Endothelial cell of umbilical vein (primary cell): ENCODE data around the gene TNFRSF4. TPM values are rescaled to one million over a fixed set of nuclear protein-coding genes. Genes with fewer than 3 reads are reported as not detected.

ENCODE experiments used
- BruUV-seq: library from RNA; stranded (reverse); fragments of 400-500 nt; replicated peaks from 2 replicates; lab custom pipeline; 2021; lab: Mats Ljungman, UMichigan
- CTCF ChIA-PET: fragments of 300-600, 350-600 bp; sonication (Branson Sonifier 250); formaldehyde crosslinking; loops from one replicate; lab custom pipeline; 2021; ENCODE audit warnings: antibody characterized with exemption, inconsistent platforms; lab: Charles Lee
- POLR2A ChIA-PET: fragments of 300-600, 350-600 bp; sonication (Branson Sonifier 250); formaldehyde crosslinking; loops from one replicate; lab custom pipeline; 2021; ENCODE audit warnings: antibody characterized with exemption, inconsistent platforms; lab: Charles Lee
- DNase-seq: peaks from one replicate; pipeline ENCODE4 v3.0.0-alpha.2; 2011; ENCODE audit warnings: low read depth, low spot score
- FAIRE-seq: peaks from 2 replicates; lab custom pipeline; 2011; peaks lifted over from hg19 to GRCh38; lab: Jason Lieb, UNC
- H2AFZ ChIP-seq: 2 replicates; pipeline ENCODE4 v1.6.0; 2012; ENCODE audit warnings: low read depth, low read length, control low read depth, inconsistent platforms
- H3K27ac ChIP-seq: 2 replicates; pipeline ENCODE4 v1.5.1; 2011; ENCODE audit warnings: low read depth, mild to moderate bottlenecking, control low read depth, low read length, moderate library complexity; ENCODE audit not compliant: insufficient read depth
- H3K27me3 ChIP-seq, 2 experiments: 2 replicates each; pipeline versions ENCODE4 v1.6.0 to v1.6.1; 2011; ENCODE audit warnings: low read length in 2 of 2, mixed read lengths in 1 of 2; ENCODE audit not compliant: control insufficient read depth in 2 of 2, insufficient read depth in 2 of 2
- H3K36me3 ChIP-seq, 2 experiments: 2 replicates in 1 of 2; 3 replicates in 1 of 2; pipeline ENCODE4 v1.5.1; 2011; ENCODE audit warnings: low read length in 2 of 2, mild to moderate bottlenecking in 1 of 2, moderate library complexity in 1 of 2; ENCODE audit not compliant: control insufficient read depth in 2 of 2, insufficient read depth in 2 of 2; ENCODE audit errors: extremely low read depth in 1 of 2
- H3K4me1 ChIP-seq: 3 replicates; pipeline ENCODE4 v1.5.1; 2011; ENCODE audit warnings: mild to moderate bottlenecking, low read length; ENCODE audit not compliant: control insufficient read depth, insufficient read depth; ENCODE audit errors: extremely low read depth
- H3K4me2 ChIP-seq: 2 replicates; pipeline ENCODE4 v1.6.1; 2011; ENCODE audit warnings: low read length, control low read depth, mixed read lengths; ENCODE audit not compliant: insufficient read depth
- H3K4me3 ChIP-seq, 3 experiments: fragments of 200-600 bp in 1 of 3; sonication (generic), shearing (Covaris generic) in 1 of 3; replicated peaks in 1 of 3; 2 replicates each; pipeline ENCODE4 v1.5.1; 2011 to 2016; ENCODE audit warnings: control low read depth in 3 of 3, low read length in 3 of 3, mild to moderate bottlenecking in 2 of 3, inconsistent platforms in 1 of 3, low read depth in 1 of 3, moderate library complexity in 1 of 3; ENCODE audit not compliant: insufficient read depth in 1 of 3
- H3K79me2 ChIP-seq: 2 replicates; pipeline ENCODE4 v1.6.0; 2012; ENCODE audit warnings: low read length, inconsistent platforms; ENCODE audit not compliant: control insufficient read depth, insufficient read depth
- H3K9ac ChIP-seq: replicated peaks from 2 replicates; pipeline ENCODE3; 2011; ENCODE audit warnings: low read length, control low read depth; ENCODE audit not compliant: insufficient read depth; ENCODE audit errors: extremely low read depth
- H3K9me1 ChIP-seq: replicated peaks from 3 replicates; pipeline ENCODE4 v1.6.0; 2011; ENCODE audit warnings: mild to moderate bottlenecking, low read length; ENCODE audit not compliant: control insufficient read depth, insufficient read depth; ENCODE audit errors: extremely low read depth
- H3K9me3 ChIP-seq: replicated peaks from 2 replicates; pipeline ENCODE4 v1.5.1; 2012; ENCODE audit warnings: low read length, inconsistent platforms; ENCODE audit not compliant: control insufficient read depth, insufficient read depth
- H4K20me1 ChIP-seq: replicated peaks from 2 replicates; pipeline ENCODE3; 2011; ENCODE audit warnings: mild to moderate bottlenecking, low read length; ENCODE audit not compliant: control insufficient read depth, insufficient read depth; ENCODE audit errors: extremely low read depth
- CTCF ChIP-seq, 2 donors: IDR thresholded peaks; 1 replicate in 1 of 2; 2 replicates in 1 of 2; pipeline ENCODE4 v1.5.1; 2011; ENCODE audit warnings: low read length in 2 of 2, mild to moderate bottlenecking in 2 of 2, moderate library complexity in 2 of 2, control low read depth in 1 of 2, inconsistent platforms in 1 of 2, low read depth in 1 of 2; ENCODE audit not compliant: insufficient read depth in 1 of 2; ENCODE audit errors: extremely low read depth in 1 of 2
- EZH2 ChIP-seq: IDR thresholded peaks from 2 replicates; pipeline ENCODE4 v1.6.1; 2012; ENCODE audit warnings: borderline replicate concordance, low read depth, mild to moderate bottlenecking, moderate library complexity, low read length, inconsistent platforms; ENCODE audit not compliant: severe bottlenecking
- FOS ChIP-seq: IDR thresholded peaks from 2 replicates; pipeline ENCODE4 v1.6.1; 2011; ENCODE audit warnings: mild to moderate bottlenecking, low read length, moderate library complexity, borderline replicate concordance; ENCODE audit not compliant: insufficient read depth
- GATA2 ChIP-seq: IDR thresholded peaks from 2 replicates; pipeline ENCODE4 v1.7.0; 2011; ENCODE audit warnings: low read depth, mild to moderate bottlenecking, moderate library complexity, mixed read lengths, low read length; ENCODE audit not compliant: insufficient read length, insufficient read depth
- JUN ChIP-seq: IDR thresholded peaks from 2 replicates; pipeline ENCODE4 v1.6.1; 2011; ENCODE audit warnings: borderline replicate concordance, low read depth; ENCODE audit not compliant: insufficient read length, insufficient read depth
- MAX ChIP-seq: IDR thresholded peaks from 2 replicates; pipeline ENCODE4 v1.6.1; 2011; ENCODE audit not compliant: insufficient read depth, insufficient read length
- MYC ChIP-seq: IDR thresholded peaks from one replicate; pipeline ENCODE4 v1.6.1; 2011; ENCODE audit warnings: mild to moderate bottlenecking, low read depth, low read length
- POLR2A ChIP-seq: IDR thresholded peaks from 2 replicates; pipeline ENCODE4 v1.6.1; 2012; ENCODE audit warnings: low read depth, mild to moderate bottlenecking, control low read depth, low read length
- POLR2AphosphoS5 ChIP-seq: IDR thresholded peaks from 2 replicates; pipeline ENCODE4 v1.6.1; 2012; ENCODE audit warnings: low read depth, mild to moderate bottlenecking, control low read depth, low read length, moderate library complexity; ENCODE audit not compliant: insufficient read depth
- dilution Hi-C: fragments of 300-500 bp; cut with MboI; formaldehyde crosslinking; loops from one replicate; pipeline ENCODE4 v1.15.0; 2019; ENCODE audit warnings: low sequenced_read_pairs; ENCODE audit not compliant: extremely low pct_ligation_motif_present
- intact Hi-C: fragments of 100-400 bp; cut with micrococcal nuclease; formaldehyde crosslinking; loops from one replicate; pipeline ENCODE4 v1.10.0; 2022
- polyA plus RNA-seq, 4 experiments: library from polyadenylated mRNA; depleted of rRNA in 3 of 4; stranded (reverse) in 3 of 4; unstranded in 1 of 4; fragments of >200 nt; gene quantifications; 2 replicates each; pipeline versions ENCODE4 v1.2.1 to v1.2.3, GENCODE V29; 2011 to 2012; ENCODE audit warnings: missing spikeins in 1 of 4
- total RNA-seq: library from RNA; stranded (reverse); gene quantifications from 2 replicates; pipeline ENCODE4 v1.2.3, GENCODE V29; 2021

TNFRSF4 gene
- total and polyA plus RNA-seq, 2 donors (not counting 3 experiments of a cell fraction or from before 2014, with no cell fraction given), result 0.55 to 1.5 TPM

GRCh38 chr1:1220197-1220596 is 6.2 kb upstream of the TNFRSF4 start:
- DNase-seq, result no peak
- no peaks in the 10 kb centered on the region for H4K20me1 ChIP-seq
- no peak overlapping the region for H3K27ac ChIP-seq
- H3K4me1 ChIP-seq, result no peaks in the 10 kb centered on the region
- H3K9ac ChIP-seq, result no peak overlapping the region
- no peak overlapping the region for H3K4me2 ChIP-seq
- H3K4me3 ChIP-seq, result no peak overlapping the region
- H3K9me1 ChIP-seq, result no peaks in the 10 kb centered on the region
- dilution Hi-C loops (no loop called here), intact Hi-C loops (no loop called here)
- H3K36me3 ChIP-seq, result peaks cover 2 to 38% of the 10 kb centered on the region in 2 experiments
- peaks cover 3% of the 10 kb centered on the region for H3K79me2 ChIP-seq
- TF ChIP-seq EZH2, result no peak
- TF ChIP-seq MYC, result no peak
- TF ChIP-seq POLR2AphosphoS5, result no peak
- TF ChIP-seq POLR2A, result no peak
- TF ChIP-seq FOS, result no peak
- no peak for TF ChIP-seq JUN
- TF ChIP-seq MAX, result no peak
- no peak for FAIRE-seq
- BruUV-seq, result no TSS peak
- CTCF ChIA-PET, result no interaction called here
- no peaks in the 10 kb centered on the region for H3K27me3 ChIP-seq
- no peak overlapping the region for H2AFZ ChIP-seq
- POLR2A ChIA-PET, result no interaction called here
- no peaks in the 10 kb centered on the region for H3K9me3 ChIP-seq

- H2AFZ ChIP-seq, result no peak overlapping the region
- TF ChIP-seq POLR2AphosphoS5 (no peak), JUN (no peak), MYC (no peak), CTCF (IDR thresholded peaks at IDR 0.05; ENCODE audit: extremely low read depth in 1 of 2, insufficient read depth in 1 of 2, low read depth in 1 of 2, low read length in 2 of 2) (no peak), GATA2 (no peak)
- no peaks in the 10 kb centered on the region for H3K9me3 ChIP-seq
- dilution Hi-C loops (no loop called here), intact Hi-C loops (no loop called here)
- H3K79me2 ChIP-seq, result no peaks in the 10 kb centered on the region
- DNase-seq (no peak), FAIRE-seq (no peak)
- ChIA-PET POLR2A (interaction anchor here (0.6 kb wide), 1 partner anchor 215 kb away, joined by 3 read pairs; no protein-coding TSS in a partner anchor), CTCF (interaction anchor here (0.5 kb wide), 1 partner anchor 232 kb away, joined by 3 read pairs; no protein-coding TSS in a partner anchor)
- no peaks in the 10 kb centered on the region for H3K9me1 ChIP-seq
- H3K36me3 ChIP-seq, result peaks cover 2 to 34% of the 10 kb centered on the region in 2 experiments
- BruUV-seq, result no TSS peak
- H3K4me2 ChIP-seq, result no peak overlapping the region
- H3K4me1 ChIP-seq, result no peaks in the 10 kb centered on the region
- no peaks in the 10 kb centered on the region for H4K20me1 ChIP-seq
- no peaks in the 10 kb centered on the region for H3K27me3 ChIP-seq
- H3K9ac ChIP-seq, result no peak overlapping the region
- H3K27ac ChIP-seq, result no peak overlapping the region
- H3K4me3 ChIP-seq, result no peak overlapping the region
Observed at GRCh38 chr1:1219341-1219740, 5.4 kb upstream of the TNFRSF4 start.
